HG03575 (cell line): ENCODE data around the gene PDE1C.

ENCODE experiments used
- ATAC-seq: cut with Tn5 transposase; IDR thresholded peaks from one replicate; pipeline ENCODE4 v1.9.1; 2021; ENCODE audit not compliant: unreplicated experiment, insufficient number of reproducible peaks, low FRiP score; ENCODE audit errors: extremely low read depth

The PDE1C gene

DNA sequence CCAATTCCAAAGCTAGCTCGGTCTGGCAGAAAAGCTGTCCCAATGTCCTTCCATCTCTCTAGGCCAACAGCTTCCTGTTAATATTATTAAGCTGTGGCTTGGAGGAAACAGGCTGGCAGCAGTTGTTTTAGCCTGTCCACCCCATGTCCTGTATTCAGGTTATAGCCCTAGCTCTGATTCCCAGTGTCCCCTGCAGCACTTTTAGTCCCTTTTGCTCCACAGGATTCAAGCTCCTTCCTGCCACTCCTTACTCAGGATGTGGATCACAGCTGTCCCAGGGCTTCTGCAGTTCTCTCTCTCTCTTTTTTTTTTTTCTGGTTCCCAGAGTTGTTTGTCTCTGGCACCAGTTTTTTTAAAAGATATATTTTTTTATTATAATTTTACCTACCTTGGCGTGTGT lies 298.0 kb downstream of the PDE1C start:
- ATAC-seq = no peak

DNA sequence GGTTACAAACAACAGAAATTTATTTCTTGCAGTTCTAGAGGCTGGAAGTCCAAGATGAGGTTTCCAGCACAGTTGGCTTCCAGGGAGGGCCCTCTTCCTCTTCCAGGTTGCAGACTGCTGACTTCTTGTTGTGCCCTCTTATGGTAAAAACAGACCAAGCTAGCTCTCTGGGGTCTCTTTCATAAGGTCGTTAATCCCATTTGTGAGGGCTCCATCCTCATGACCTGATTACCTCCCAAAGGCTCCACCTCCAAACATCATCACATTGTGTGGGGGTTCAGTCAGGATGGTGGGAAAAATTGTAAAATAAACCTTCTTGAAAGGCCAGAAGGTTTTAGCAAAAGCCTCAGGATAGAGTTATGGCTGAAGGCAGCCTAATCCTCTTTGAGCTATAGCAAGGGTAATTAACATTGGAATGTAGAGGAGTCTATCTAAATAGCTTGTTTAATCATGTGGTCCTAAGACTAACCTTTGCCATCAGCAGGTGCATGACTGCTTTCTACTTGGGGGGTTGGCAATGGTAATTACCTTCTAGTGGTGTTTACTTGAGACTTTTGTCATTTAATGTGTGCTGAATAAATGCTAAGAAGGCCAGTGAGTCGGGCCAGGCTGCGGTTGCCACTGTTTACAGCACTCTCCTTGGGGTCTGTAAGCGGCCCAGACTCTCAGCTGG lies 302.4 kb downstream of the PDE1C start:
- no peak for ATAC-seq

DNA sequence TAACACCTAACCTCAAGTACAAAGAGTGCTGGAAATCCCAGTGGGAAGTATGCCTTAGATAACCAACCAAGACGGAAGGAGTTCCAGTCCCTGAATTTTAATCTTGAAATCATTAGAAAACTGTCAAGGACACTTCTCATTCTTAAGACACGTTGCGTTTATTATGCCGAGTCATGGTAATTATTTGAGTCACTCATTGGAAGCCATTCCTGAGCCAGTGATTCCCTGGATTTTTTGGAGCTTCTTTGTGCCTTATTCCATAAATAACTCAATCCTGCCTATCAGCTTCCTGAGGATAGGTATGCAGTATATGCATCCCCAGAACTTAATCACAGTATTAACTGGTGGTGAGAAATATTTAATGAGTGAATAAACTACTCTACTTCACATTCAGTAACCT lies 305.7 kb downstream of the PDE1C start:
- no peak for ATAC-seq

DNA sequence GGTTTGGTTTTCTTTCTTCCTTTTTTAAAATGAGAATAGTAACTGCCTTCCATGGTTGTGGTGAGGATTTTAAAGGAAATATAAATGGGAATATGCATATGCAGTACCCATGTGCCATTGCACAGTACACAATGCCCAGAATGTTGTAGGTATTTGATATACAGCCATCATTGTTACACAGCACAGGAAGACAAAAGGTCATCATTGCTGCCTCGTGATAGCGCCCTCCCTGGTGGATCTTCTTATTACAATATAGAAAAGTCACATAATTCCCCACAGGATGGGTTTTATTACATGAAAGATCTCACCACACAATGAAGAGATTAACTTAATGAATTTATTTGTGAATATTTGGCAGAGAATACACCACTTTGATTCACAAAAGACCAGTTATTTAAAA lies 306.7 kb downstream of the PDE1C start:
- no peak for ATAC-seq

DNA sequence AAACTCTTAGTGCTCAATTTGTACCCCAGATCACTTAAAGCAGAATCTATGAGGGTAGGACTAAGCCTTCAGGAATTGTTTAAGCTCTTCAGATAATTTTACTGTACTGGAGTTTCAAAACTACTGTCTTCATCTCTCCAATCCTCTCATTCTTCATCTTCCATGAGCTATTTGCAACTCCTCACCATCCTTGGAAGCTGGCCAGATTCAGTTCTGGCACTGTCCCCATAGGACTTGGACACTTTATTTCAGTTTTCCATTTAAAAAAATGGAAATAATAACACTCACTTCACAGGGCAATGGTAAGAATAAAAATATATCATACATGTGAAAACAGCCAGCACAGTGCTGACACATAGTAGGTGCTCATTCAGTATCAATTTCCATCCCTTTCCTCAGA lies 308.6 kb downstream of the PDE1C start:
- no peak for ATAC-seq

DNA sequence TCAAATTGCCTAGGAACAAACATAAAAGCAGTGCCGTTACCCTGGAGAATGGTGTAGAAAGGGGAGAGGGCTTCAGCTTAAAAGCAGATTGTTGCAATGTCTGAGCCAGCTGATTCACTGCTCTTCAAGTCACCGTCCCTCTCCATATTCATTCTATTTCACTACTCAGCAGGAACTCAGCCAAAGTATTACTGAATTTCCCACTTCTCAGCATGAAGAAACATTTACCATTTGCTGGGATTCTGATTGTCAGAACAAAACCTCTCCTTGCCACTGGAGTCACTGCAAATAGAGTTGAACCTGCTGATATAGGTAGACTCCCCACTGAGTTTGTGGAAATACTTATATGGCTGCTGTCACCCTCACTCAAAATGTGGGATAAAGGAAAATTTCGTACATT lies 311.5 kb downstream of the PDE1C start:
- no peak for ATAC-seq

DNA sequence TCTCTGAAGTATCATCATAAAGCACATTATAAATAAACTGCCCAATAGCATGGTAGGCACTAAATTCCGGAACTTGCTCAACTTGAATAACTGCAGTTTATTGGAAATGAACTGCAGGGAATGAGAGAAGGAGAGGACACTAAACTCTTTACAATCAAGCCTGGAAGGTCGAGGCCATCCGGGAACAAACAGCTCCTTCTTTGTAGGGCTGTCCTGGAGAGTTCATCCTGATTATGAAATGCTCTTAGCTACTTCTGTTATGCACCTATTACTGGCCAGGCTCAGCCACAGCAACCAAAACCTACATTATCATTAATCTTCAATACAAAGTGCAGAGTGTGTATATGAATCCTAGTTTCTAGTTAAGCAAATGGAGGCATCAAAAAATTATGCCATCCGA lies 318.5 kb downstream of the PDE1C start:
- no peak for ATAC-seq

DNA sequence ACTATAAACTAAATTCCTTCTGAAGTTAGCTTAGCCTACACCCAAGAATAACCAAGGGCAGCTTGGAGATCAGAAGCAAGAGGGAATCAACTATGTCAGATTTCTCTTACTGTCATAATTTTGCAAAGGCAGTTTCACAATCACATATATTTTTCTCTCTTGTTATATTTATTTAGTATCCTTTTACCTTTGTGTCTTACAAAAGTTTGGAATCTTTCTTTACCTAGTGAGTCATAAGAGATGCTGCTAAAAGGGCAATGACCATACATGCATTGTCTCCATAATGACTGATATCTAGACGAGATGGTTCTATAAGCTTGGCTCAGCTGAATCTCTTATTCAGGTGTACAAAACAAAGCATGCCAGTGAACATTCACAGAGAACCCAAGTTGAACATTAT lies 322.1 kb downstream of the PDE1C start:
- ATAC-seq = no peak

DNA sequence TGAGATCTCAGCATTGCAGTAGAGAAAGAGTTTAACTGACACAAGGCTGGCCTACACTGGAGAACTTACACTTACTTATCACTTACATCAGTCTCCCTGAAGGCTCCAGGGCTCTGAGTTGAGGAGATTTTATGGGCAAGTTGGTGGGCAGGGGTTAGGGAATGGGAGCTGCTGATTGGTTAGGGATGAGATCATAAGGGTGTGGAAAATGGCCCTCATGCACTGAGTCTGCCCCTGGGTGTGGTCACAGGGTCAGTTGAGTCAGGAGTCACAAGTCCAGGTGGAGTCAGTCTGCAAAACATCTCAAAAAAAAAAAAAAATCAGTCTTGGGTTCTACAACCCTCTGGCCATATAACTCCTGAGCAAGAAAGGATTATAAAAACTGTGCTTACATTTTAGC lies 322.7 kb downstream of the PDE1C start:
- ATAC-seq = no peak

DNA sequence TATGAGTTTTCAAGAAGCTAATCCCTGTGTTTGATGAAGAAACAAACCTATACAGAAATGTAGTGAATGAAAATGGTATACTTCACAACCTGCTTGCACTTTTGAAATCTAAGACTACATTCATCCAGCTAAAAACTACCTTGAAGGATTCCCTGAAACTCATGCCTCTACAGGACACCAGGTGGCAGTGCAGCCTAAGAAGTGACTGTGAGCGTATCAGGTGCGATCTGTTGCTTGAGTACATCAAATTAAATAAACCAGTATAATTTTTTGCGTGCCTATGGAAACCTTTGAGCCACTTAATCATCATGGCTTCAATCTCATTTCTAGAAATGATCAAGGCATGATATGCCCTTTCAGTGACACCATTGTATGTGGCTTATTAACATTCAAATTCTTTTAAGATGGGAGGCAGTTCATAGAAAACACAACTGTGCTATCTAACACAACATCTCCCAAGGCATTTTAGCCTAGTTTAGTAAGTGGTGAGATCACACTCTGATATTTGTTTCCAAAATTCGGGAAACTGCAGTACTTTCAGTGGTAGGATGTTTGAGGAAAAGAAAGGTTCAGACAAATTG lies 325.8 kb downstream of the PDE1C start:
- no peak for ATAC-seq

DNA sequence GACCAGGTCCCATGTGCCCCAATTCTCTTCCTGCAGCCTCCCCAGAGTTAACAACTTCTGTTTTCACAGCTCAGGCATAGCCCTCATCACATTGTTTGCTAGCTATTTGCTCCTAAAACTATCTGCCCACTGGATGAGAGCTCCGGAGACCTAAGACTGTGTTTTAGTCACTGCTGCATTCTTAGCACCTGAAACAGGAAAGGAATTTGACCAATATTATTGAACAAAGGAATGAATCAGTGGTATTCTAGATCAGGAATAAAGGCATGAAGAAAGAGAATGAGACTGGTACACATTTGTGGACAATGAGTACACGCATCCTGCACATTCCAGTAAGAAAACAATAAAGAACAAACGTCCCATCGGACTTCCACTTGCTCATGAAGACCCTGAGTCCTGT lies 328.4 kb downstream of the PDE1C start:
- no peak for ATAC-seq

DNA sequence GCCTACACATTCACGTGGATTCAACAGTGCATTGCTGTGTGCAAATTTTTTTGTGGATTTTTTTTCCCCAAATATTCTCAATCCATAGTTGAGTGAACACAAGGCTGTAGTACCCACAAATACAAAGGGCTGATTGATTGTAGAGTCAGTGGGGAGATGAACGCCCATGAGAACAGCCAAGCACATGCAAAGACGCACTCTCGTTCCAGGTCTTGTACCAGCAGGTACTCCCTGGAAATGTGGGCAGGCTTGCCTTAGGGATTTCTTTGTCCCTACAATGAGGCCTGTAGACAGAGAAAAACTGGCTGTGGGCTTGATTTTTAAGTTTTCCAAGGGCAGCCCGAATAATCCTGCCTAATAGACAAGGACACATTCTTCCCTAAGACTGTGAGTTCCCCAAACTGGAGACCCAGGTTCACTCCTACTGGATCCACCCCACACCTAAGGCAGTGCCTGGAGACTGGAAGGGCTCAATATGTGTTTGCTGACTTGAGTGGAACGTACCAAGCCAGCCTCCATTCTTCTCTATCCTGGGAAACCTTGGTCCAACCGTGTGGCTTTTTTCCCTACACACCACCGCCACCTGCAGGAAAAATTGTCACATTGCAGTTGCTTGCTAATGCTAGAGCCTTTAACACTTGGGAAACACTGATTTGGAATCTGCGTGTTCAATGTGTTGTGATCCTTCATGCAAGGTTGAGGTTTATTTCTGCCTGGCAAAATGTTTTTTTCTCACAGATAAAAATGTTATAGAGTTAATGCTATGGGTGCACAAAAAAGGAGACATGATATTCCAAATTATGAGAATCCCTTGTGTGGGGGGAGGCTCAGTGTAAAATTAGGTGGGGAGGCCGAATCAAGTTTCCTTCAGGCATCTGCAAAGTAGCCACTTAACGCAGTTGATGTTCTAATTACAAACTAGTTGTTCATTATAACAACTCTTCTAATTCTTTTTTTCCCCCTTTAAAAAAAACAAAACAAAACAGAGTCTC lies 333.9 kb downstream of the PDE1C start:
- ATAC-seq = no peak

DNA sequence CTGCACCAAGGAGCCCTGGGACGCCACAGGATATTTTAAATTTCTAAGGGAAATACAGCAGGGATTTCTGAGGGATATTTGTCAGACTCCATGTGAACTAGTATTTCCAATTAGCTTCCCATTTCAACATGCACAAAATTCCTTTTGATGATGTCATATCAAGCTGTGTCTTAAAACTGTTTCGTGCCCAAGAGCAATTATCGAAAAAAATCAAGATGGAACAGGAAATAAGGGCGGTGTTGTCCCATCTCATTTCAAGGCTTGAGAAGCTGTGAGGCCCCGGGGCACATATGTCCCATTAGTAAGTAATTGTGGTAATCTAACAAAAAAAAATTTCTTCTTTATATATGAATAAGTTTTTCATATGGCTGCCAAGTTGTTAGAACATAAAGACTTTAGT lies 335.8 kb downstream of the PDE1C start:
- no peak for ATAC-seq

DNA sequence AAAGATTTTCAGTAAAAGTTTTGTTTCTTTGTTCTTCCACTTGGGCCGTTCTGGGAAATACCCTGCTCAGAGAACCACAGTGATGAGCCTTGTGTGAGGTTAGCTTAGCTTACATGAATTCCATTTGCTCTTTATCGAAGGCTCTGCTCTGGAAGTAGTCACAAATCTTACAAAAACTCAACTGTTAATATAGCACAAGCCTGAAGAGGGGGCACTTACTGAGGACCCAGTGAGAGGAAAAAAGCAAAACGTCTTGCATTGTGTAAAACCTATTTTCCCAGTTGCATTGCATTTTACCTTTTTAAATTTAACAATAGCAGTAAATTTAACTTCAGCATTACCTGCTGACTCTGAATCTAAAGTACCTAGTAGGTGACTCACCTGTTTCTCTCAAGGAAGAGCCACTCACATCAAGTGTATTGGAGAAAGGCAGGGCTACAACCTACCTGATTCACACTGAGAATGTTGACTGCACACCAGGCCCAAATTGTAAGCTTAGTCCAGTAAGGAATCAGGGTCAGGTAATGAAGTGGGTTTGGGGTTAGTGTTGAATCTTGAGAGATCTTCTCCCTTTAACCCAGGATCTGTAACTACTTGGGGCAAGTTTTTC lies 340.9 kb downstream of the PDE1C start:
- no peak for ATAC-seq

DNA sequence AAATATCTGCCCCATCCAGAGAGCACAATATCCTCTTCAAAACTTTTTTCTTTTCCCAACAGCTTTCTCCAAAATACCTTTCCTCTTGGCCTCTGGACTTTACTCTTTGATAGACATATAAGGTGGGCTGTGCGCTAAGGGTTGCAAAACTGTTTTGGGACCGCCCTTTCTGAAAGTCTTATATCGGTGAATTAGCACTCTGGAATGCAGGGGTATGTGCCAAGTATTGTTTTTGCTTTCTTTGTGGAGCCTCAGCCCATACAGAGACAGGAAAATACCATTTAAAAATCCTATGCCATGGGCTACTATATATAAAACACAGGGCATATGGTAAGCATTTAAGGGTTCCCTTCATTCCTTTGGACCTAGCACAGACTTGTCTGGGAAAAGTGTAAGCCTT lies 345.5 kb downstream of the PDE1C start:
- ATAC-seq = no peak

DNA sequence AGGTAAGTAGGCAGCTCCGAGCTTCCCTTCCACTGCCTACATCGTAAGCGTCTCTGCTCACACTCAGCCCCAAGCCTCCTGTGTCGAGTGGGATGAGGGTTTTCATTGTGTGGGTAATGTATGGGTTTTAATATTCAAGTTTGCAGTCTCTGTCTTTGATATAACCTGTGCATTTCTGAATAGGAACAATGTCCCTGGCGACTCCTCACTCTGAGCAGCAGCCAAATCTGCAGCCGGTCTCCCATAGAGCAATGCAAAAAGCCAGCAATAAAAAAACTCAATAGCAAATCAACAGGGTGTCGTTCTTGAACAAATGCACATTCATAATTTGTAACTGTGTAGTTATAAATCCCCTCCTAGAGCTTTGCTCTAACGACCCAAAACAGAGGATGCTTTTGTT lies 349.8 kb downstream of the PDE1C start:
- ATAC-seq = no peak

DNA sequence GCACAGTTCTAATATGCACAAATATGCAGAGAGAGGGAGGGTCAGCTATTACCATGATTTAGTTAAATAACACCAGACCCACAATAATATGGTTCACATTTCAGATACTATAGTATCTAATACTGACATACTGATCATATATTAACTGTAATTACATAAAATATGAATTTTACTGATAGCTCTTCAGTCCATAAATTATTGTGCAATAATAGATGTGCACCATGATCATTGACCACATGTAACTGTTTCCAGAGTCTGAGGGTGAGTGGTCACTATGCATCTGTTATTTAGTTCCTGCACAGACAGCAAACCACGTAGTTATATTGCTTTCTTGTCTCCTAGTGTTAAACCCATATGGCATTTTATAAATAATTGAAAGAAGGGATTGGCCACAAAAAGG lies 353.9 kb downstream of the PDE1C start:
- ATAC-seq = no peak

DNA sequence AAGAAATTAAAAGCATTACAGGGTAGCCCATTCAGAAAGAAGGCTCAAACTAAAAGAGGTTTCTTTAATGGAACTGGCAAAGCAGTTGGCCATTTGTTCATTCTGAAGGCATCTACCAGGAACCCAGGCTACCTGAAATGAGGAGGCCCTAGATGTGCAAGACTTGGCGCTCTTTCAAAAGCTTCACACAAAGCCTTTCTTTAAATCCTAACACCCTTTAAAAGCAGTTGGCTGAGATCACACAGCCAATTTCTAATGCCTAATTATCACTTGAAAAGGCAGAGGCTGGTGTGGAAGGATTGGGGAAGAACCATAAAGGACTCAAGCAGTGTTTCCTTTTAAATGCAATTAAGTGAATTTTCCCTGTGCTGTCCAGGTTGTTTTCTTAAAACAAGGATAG lies 360.0 kb downstream of the PDE1C start:
- no peak for ATAC-seq

DNA sequence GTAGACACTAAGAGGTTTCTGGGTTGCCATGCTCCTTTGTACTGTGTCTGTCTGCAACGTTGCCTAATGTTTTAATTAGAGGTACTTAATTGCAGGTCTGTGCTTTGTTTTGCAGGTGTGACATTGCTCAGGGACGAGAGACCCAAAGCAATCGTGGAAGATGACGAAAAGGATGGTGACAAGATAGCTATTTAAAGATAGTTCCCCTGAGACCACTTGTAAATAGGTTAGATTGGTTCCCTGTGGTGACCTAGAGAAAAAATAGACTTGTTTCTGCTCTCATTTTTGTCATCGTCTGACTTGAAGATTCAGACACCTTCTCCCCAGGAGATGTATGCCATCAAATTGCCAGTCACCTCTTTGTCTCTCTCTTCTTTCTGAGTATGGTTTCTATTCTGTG lies 363.1 kb downstream of the PDE1C start:
- no peak for ATAC-seq

DNA sequence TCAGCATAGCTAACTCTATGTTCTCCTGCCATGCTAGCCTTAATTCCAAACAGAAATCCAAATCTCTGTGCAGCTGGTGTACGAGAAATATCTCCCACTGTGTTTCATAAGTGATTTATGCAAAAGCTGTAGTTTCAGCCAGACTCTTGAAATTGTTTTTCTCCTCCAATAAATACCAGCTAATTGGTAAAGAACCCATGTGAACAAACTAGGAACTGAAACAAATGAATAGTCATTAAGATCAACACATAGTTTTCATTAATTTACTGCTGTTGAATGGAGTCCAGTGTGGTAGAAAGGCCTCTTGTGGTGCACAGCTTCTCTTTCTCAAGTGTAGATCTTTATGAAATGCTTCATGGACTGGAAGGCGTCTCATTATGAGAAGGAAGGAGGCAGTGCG lies 364.8 kb downstream of the PDE1C start:
- ATAC-seq = no peak
